PC-9 (cell line): ENCODE measurements around the gene FDX2. TPM values are rescaled to one million over a fixed set of nuclear protein-coding genes. Genes with fewer than 3 reads are reported as not detected.

Experiments used
- Bru-seq: library from RNA; stranded (reverse); fragments of 400-500 nt; gene quantifications from one replicate; lab custom pipeline; 2021; lab: Mats Ljungman, UMichigan
- BruChase-seq, 2 experiments: library from RNA; stranded (reverse); fragments of 400-500 nt; gene quantifications; one replicate each; lab custom pipeline; 2021; lab: Mats Ljungman, UMichigan
- BruUV-seq: library from RNA; stranded (reverse); fragments of 400-500 nt; replicated peaks from 2 replicates; lab custom pipeline; 2021; lab: Mats Ljungman, UMichigan
- CTCF ChIA-PET: fragments of 300-600 bp; sonication (Branson Sonifier 250); formaldehyde crosslinking; loops from one replicate; lab custom pipeline; 2022; ENCODE audit warnings: antibody characterized with exemption; lab: Charles Lee
- POLR2A ChIA-PET: fragments of 300-600 bp; sonication (Branson Sonifier 250); formaldehyde crosslinking; loops from one replicate; lab custom pipeline; 2022; ENCODE audit warnings: antibody characterized with exemption; ENCODE audit not compliant: unreplicated experiment; lab: Charles Lee
- DNase-seq, 2 experiments: peaks; one replicate each; pipeline versions ENCODE4 v3.0.0 to v3.0.0-alpha.2; 2015 to 2022; ENCODE audit warnings: mixed read lengths in 1 of 2
- H2AFZ ChIP-seq: fragments of 200-600 bp; sonication (generic); 2 replicates; pipeline ENCODE4 v1.8.1; 2017; ENCODE audit warnings: antibody characterized with exemption
- H3F3A ChIP-seq: fragments of 200-600 bp; sonication (generic); 2 replicates; pipeline ENCODE4 v1.8.1; 2017; ENCODE audit warnings: antibody characterized with exemption, mild to moderate bottlenecking, low read depth; ENCODE audit not compliant: insufficient read depth
- H3K27ac ChIP-seq: fragments of 200-600 bp; sonication (generic); 2 replicates; pipeline ENCODE4 v1.6.1; 2016; ENCODE audit warnings: mixed run types
- H3K27me3 ChIP-seq: fragments of 200-600 bp; sonication (generic); 2 replicates; pipeline ENCODE4 v1.6.1; 2016; ENCODE audit warnings: low read depth, mixed run types; ENCODE audit not compliant: insufficient read depth
- H3K36me3 ChIP-seq: fragments of 200-600 bp; sonication (generic); 2 replicates; pipeline ENCODE4 v1.6.1; 2016; ENCODE audit warnings: low read depth, mixed run types
- H3K4me1 ChIP-seq: fragments of 200-600 bp; sonication (generic); replicated peaks from 2 replicates; pipeline ENCODE4 v1.6.1; 2016; ENCODE audit warnings: mixed run types; ENCODE audit not compliant: insufficient read depth
- H3K4me2 ChIP-seq: fragments of 200-600 bp; sonication (generic); 2 replicates; pipeline ENCODE4 v1.6.1; 2017; ENCODE audit warnings: mixed run types
- H3K4me3 ChIP-seq: fragments of 200-600 bp; sonication (generic); 2 replicates; pipeline ENCODE4 v1.6.1; 2016; ENCODE audit warnings: mixed run types
- H3K79me2 ChIP-seq: fragments of 200-600 bp; sonication (generic); 2 replicates; pipeline ENCODE4 v1.6.1; 2017; ENCODE audit warnings: low read depth, mixed run types
- H3K9me2 ChIP-seq: fragments of 200-600 bp; sonication (generic); 2 replicates; pipeline ENCODE4 v1.8.1; 2017; ENCODE audit warnings: mild to moderate bottlenecking; ENCODE audit not compliant: insufficient read depth
- H3K9me3 ChIP-seq: fragments of 200-600 bp; sonication (generic); 2 replicates; pipeline ENCODE4 v1.8.1; 2016; ENCODE audit warnings: low read depth; ENCODE audit not compliant: insufficient read depth
- H4K20me1 ChIP-seq: fragments of 200-600 bp; sonication (generic); 2 replicates; pipeline ENCODE4 v1.8.1; 2017; ENCODE audit not compliant: insufficient read depth
- CTCF ChIP-seq: fragments of 200-600 bp; sonication (generic); conservative IDR thresholded peaks from 2 replicates; pipeline ENCODE4 v1.6.1; 2017; ENCODE audit warnings: mixed run types, antibody characterized with exemption, mild to moderate bottlenecking, moderate library complexity
- EZH2 ChIP-seq: fragments of 200-600 bp; sonication (generic); IDR thresholded peaks from 2 replicates; pipeline ENCODE4 v1.8.0; 2017; ENCODE audit warnings: antibody characterized with exemption, low read depth
- intact Hi-C: fragments of 100-400 bp; cut with micrococcal nuclease; formaldehyde crosslinking; loops from one replicate; pipeline ENCODE4 v1.10.0; 2022; ENCODE audit not compliant: unreplicated experiment
- long read RNA-seq: library from polyadenylated mRNA; stranded (forward); transcript quantifications from one replicate; pipeline ENCODE4 v2.0.0, GENCODE V29; 2022
- total RNA-seq: library from RNA; stranded (reverse); gene quantifications from 2 replicates; pipeline ENCODE4 v1.2.3, GENCODE V29; 2021

Gene FDX2
- 23.1 and 29.2 TPM in 2 replicates for total RNA-seq
- percentile 65 among the genes with signal in this experiment for Bru-seq, nascent RNA
- percentile 70 among the genes with signal in this experiment for BruChase-seq, experiment 1, labeled RNA remaining after a 2-hour chase
- BruChase-seq, experiment 2, labeled RNA remaining after a 6-hour chase = percentile 84 among the genes with signal in this experiment
- long read RNA-seq, transcript FDX2-203 (4 exons, 635 nt) = major isoform, 22 of 43 reads
- long read RNA-seq, transcript FDX2-202 (5 exons, 1,012 nt) = minor isoform, 17 of 43 reads
- long read RNA-seq, partial matches to known transcripts = 0 of 43 reads
- long read RNA-seq, other reads (novel, unspliced or antisense) = 3 of 43 reads

GRCh38 chr19:10315335-10316214 is at the start of gene FDX2:
Gene FDX2, minus strand, starts transcription at chr19:10316015. Its CDS starts 19 bp downstream, at chr19:10315996.
- H3K27me3 ChIP-seq = no peaks in the 10 kb centered on the region
- H3K4me3 ChIP-seq = peak within 1 kb of the TSS; percentile 96
- H3K27ac ChIP-seq = peak within 1 kb of the TSS; percentile 38
- no peaks in the 10 kb centered on the region for H3K9me2 ChIP-seq
- H2AFZ ChIP-seq = peak within 1 kb of the TSS; percentile 90
- peaks cover 14% of the 10 kb centered on the region for H3K4me1 ChIP-seq
- POLR2A ChIA-PET = interaction anchor here (1.0 kb wide), 1 partner anchor 45 kb away, joined by 17 read pairs; the partner anchor contains the start of gene ICAM1
- no peaks in the 10 kb centered on the region for H3K36me3 ChIP-seq
- peaks cover 51% of the 10 kb centered on the region for H3F3A ChIP-seq
- intact Hi-C loops = loop anchor here (2.0 kb wide), 1 partner anchor 47 kb away; no protein-coding TSS in a partner anchor
- H3K79me2 ChIP-seq = peaks cover 11% of the 10 kb centered on the region; the same call in 1 of the 2 replicates
- CTCF ChIA-PET = interaction anchor here (0.5 to 0.6 kb wide), 2 partner anchors 49 to 290 kb away, joined by 3 to 8 read pairs; no protein-coding TSS in a partner anchor
- DNase-seq = peak; percentile 85 to 87
- no TSS peak for BruUV-seq
- TF ChIP-seq CTCF (no peak), EZH2 (no peak)
- H3K4me2 ChIP-seq = peak within 1 kb of the TSS; percentile 93
- H4K20me1 ChIP-seq = no peaks in the 10 kb centered on the region
- no peaks in the 10 kb centered on the region for H3K9me3 ChIP-seq

DNA sequence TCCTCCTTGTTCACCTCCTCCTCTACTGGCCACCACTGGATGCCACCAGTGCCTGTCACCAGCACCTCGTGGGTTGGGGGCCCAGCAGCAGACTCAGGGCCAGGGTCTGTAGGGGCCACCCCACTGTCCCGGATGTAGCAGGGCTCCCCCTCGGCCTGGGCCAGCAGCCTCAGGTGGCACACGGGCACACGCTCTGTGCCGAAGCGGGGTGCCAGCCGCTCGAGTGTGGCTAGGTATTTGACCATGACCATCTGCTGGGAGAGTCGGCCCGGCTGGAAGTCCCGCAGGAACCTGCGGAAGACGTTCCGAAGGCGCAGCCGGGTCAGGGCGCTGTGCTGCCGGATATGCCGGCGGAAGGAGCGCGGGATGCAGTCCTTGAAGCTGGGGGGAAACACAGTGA is 49.7 kb upstream of the FDX2 start:
- no peak overlapping the region for H3K27ac ChIP-seq
- ChIA-PET POLR2A (no interaction called here), CTCF (no interaction called here)
- H3K9me3 ChIP-seq = no peaks in the 10 kb centered on the region
- H2AFZ ChIP-seq = no peak overlapping the region
- peaks cover 10% of the 10 kb centered on the region for H3K36me3 ChIP-seq
- no peak for DNase-seq
- BruUV-seq = no TSS peak
- H3K4me1 ChIP-seq = no peaks in the 10 kb centered on the region
- H3K4me2 ChIP-seq = no peak overlapping the region
- TF ChIP-seq EZH2 = no peak
- TF ChIP-seq CTCF = no peak
- no peaks in the 10 kb centered on the region for H3K27me3 ChIP-seq
- H3K4me3 ChIP-seq = no peak overlapping the region
- no peaks in the 10 kb centered on the region for H4K20me1 ChIP-seq
- H3F3A ChIP-seq = peaks cover 4% of the 10 kb centered on the region; the same call in 1 of the 2 replicates
- intact Hi-C loops = no loop called here
- H3K9me2 ChIP-seq = no peaks in the 10 kb centered on the region
- H3K79me2 ChIP-seq = no peaks in the 10 kb centered on the region

GRCh38 chr19:10364644-10365043 is 48.8 kb upstream of the FDX2 start:
- intact Hi-C loops = no loop called here
- H3K79me2 ChIP-seq = no peaks in the 10 kb centered on the region
- BruUV-seq = no TSS peak

More at GRCh38 chr19:10364644-10365043, 48.8 kb upstream of the FDX2 start:
- Histone ChIP-seq H3K4me1 (no peaks in the 10 kb centered on the region), H2AFZ (no peak overlapping the region), H3K4me2 (no peak overlapping the region), H4K20me1 (no peaks in the 10 kb centered on the region), H3K4me3 (no peak overlapping the region), H3K9me2 (no peaks in the 10 kb centered on the region), H3K27ac (no peak overlapping the region), H3K36me3 (peaks cover 10% of the 10 kb centered on the region), H3K9me3 (no peaks in the 10 kb centered on the region), H3F3A (peaks cover 4% of the 10 kb centered on the region; the same call in 1 of the 2 replicates), H3K27me3 (no peaks in the 10 kb centered on the region)
- no peak for DNase-seq
- TF ChIP-seq CTCF (no peak), EZH2 (no peak)
- CTCF ChIA-PET = no interaction called here
- POLR2A ChIA-PET = no interaction called here
